Measurements from ENCODE around the gene RAD51B. TPM values are rescaled to one million over a fixed set of nuclear protein-coding genes. Genes with fewer than 3 reads are reported as not detected.

The RAD51B gene
- total RNA-seq, 1 experiment from 2014 or later = 16.7 TPM

GRCh38 chr14:68442828-68443629, 623.5 kb downstream of the RAD51B start:
- Mint-ChIP-seq H3K4me3 (no peak overlapping the region), H3K27ac (no peak overlapping the region), H3K36me3 (ENCODE audit: insufficient read depth in 1 of 3, low read depth in 3 of 3) (no peaks in the 10 kb centered on the region), H3K4me1 (peaks cover 11 to 12% of the 10 kb centered on the region in 2 experiments), H3K27me3 (ENCODE audit: low read depth) (no peaks in the 10 kb centered on the region; the same call in 1 of the 2 replicates), H3K9me3 (no peaks in the 10 kb centered on the region)
- Histone ChIP-seq H2BK120ac (ENCODE audit: low read depth, low read length, poor library complexity, severe bottlenecking) (no peak overlapping the region), H3K9ac (ENCODE audit: extremely low read depth, insufficient read length, low read length) (no peak overlapping the region), H3K4me2 (ENCODE audit: insufficient read depth, insufficient read length, low read length) (no peak overlapping the region), H4K91ac (ENCODE audit: insufficient read length, low read depth, low read length) (no peak overlapping the region), H3K9me3 (ENCODE audit: control insufficient read depth, low read depth, low read length) (no peaks in the 10 kb centered on the region), H3T11ph (ENCODE audit: low read length) (no peak overlapping the region), H3K56ac (ENCODE audit: insufficient read length, low read depth, low read length) (no peak overlapping the region), H3K23ac (ENCODE audit: insufficient read length, low read depth, low read length) (no peak overlapping the region), H4K20me1 (ENCODE audit: control insufficient read depth, insufficient read depth, insufficient read length) (no peaks in the 10 kb centered on the region), H4K8ac (replicated peaks; ENCODE audit: insufficient read length, low read depth, low read length) (no peak overlapping the region), H2AK5ac (ENCODE audit: insufficient read length, low read length) (no peak overlapping the region), H3K18ac (ENCODE audit: insufficient read length, low read depth, low read length) (no peak overlapping the region), H3K27me3 (ENCODE audit: insufficient read depth, low read length) (no peaks in the 10 kb centered on the region), H3K23me2 (ENCODE audit: insufficient read length, low read depth, low read length, poor library complexity, severe bottlenecking) (no peaks in the 10 kb centered on the region), H3K79me2 (ENCODE audit: insufficient read depth, low read length) (no peaks in the 10 kb centered on the region), H2BK15ac (ENCODE audit: low read depth, low read length) (no peak overlapping the region), H3K14ac (ENCODE audit: insufficient read depth, low read length) (no peak overlapping the region), H3K4ac (ENCODE audit: low read depth, low read length) (no peak overlapping the region), H2AFZ (ENCODE audit: low read length) (no peak overlapping the region), H3K4me1 (ENCODE audit: insufficient read depth, low read length) (no peaks in the 10 kb centered on the region), H3K27ac (ENCODE audit: insufficient read length, low read depth, low read length) (no peak overlapping the region), H2BK20ac (ENCODE audit: low read depth, low read length, poor library complexity, severe bottlenecking) (no peak overlapping the region), H4K5ac (ENCODE audit: insufficient read length, low read depth, low read length) (no peak overlapping the region), H3K79me1 (ENCODE audit: insufficient read depth, low read depth, low read length, poor library complexity, severe bottlenecking) (no peaks in the 10 kb centered on the region), H2BK5ac (ENCODE audit: insufficient read length, low read length) (no peak overlapping the region), H2BK12ac (ENCODE audit: insufficient read length, low read depth, low read length) (no peak overlapping the region)
- no peak for TF ChIP-seq CTCF (conservative IDR thresholded peaks at IDR 0.05)
- WGBS (ENCODE audit: extremely low coverage, insufficient read length, low lambda C conversion rate) = no CpG with 5 or more reads among the region's 9 CpGs
- no peak for DNase-seq
